CD8-positive, alpha-beta memory T cell (primary cell): Measurements from ENCODE around the gene DTX1. TPM values are rescaled to one million over a fixed set of nuclear protein-coding genes. Genes with fewer than 3 reads are reported as not detected.

Experiments used
- CTCF ChIA-PET: fragments of 350-600 bp; sonication (Branson Sonifier 250); formaldehyde crosslinking; loops from one replicate; lab custom pipeline; 2021; ENCODE audit warnings: antibody characterized with exemption; lab: Charles Lee
- POLR2A ChIA-PET: fragments of 350-600 bp; sonication (Branson Sonifier 250); formaldehyde crosslinking; loops from one replicate; lab custom pipeline; 2021; ENCODE audit warnings: antibody characterized with exemption; lab: Charles Lee
- DNase-seq, 5 donors: peaks; one replicate each; pipeline versions ENCODE4 v3.0.0 to v3.0.0-alpha.2; 2020 to 2022; ENCODE audit warnings: mixed read lengths in 1 of 5
- H3K27ac ChIP-seq: one replicate; pipeline ENCODE4 v1.7.0; 2013; ENCODE audit warnings: low read depth, mild to moderate bottlenecking, low read length, moderate library complexity
- H3K27me3 ChIP-seq: 2 replicates; pipeline ENCODE4 v1.7.0; 2013; ENCODE audit warnings: low read length, mild to moderate bottlenecking; ENCODE audit not compliant: insufficient read depth, poor library complexity, severe bottlenecking
- H3K36me3 ChIP-seq: 2 replicates; pipeline ENCODE4 v1.7.0; 2013; ENCODE audit warnings: mild to moderate bottlenecking, low read length, moderate library complexity; ENCODE audit not compliant: insufficient read depth
- H3K4me1 ChIP-seq: 2 replicates; pipeline ENCODE4 v1.7.0; 2013; ENCODE audit warnings: mild to moderate bottlenecking, low read length, moderate library complexity; ENCODE audit not compliant: insufficient read depth
- H3K4me3 ChIP-seq: 2 replicates; pipeline ENCODE4 v1.7.0; 2013; ENCODE audit warnings: mild to moderate bottlenecking, low read length
- H3K9me3 ChIP-seq: 2 replicates; pipeline ENCODE4 v1.7.0; 2013; ENCODE audit warnings: mild to moderate bottlenecking, low read length
- H3K27ac Mint-ChIP-seq, 8 donors: one replicate each; pipeline ENCODE4 v1.8.0; 2020 to 2021; ENCODE audit warnings: mixed read lengths in 8 of 8, mild to moderate bottlenecking in 6 of 8, inconsistent platforms in 3 of 8, moderate library complexity in 3 of 8
- H3K27me3 Mint-ChIP-seq, 2 donors: one replicate each; pipeline ENCODE4 v1.8.0; 2020 to 2021; ENCODE audit warnings: mixed read lengths in 2 of 2, mild to moderate bottlenecking in 1 of 2, moderate library complexity in 1 of 2
- H3K36me3 Mint-ChIP-seq, 3 donors: one replicate each; pipeline ENCODE4 v1.8.0; 2020 to 2021; ENCODE audit warnings: mixed read lengths in 3 of 3, inconsistent platforms in 1 of 3, mild to moderate bottlenecking in 1 of 3
- H3K4me1 Mint-ChIP-seq, 3 donors: one replicate each; pipeline ENCODE4 v1.8.0; 2020 to 2021; ENCODE audit warnings: mixed read lengths in 3 of 3, inconsistent platforms in 1 of 3, mild to moderate bottlenecking in 1 of 3
- H3K4me3 Mint-ChIP-seq, 7 donors: one replicate each; pipeline ENCODE4 v1.8.0; 2020 to 2021; ENCODE audit warnings: mixed read lengths in 7 of 7, mild to moderate bottlenecking in 6 of 7, moderate library complexity in 4 of 7, inconsistent platforms in 2 of 7
- H3K9me3 Mint-ChIP-seq, 5 donors: one replicate each; pipeline ENCODE4 v1.8.0; 2020 to 2022; ENCODE audit warnings: mixed read lengths in 5 of 5, mild to moderate bottlenecking in 3 of 5, moderate library complexity in 2 of 5, inconsistent platforms in 1 of 5
- polyA plus RNA-seq: library from polyadenylated mRNA; unstranded; fragments of 300-500 nt; fragmentation: Illumina TruSeq; gene quantifications from one replicate; pipeline ENCODE4 v1.2.3, GENCODE V29; 2021
- total RNA-seq, 2 experiments: library from RNA; stranded (reverse); gene quantifications; one replicate each; pipeline ENCODE4 v1.2.3, GENCODE V29; 2021

DTX1 gene
- total and polyA plus RNA-seq, 3 experiments from 2014 or later = 0.98 to 2.2 (median 2.0) TPM

GRCh38 chr12:113062502-113063395 lies 6.2 kb downstream of the DTX1 start:
- no peak overlapping the region for H3K4me3 ChIP-seq

GRCh38 chr12:113063396-113064350 lies 7.1 kb downstream of the DTX1 start:
- no peaks in the 10 kb centered on the region for H3K36me3 Mint-ChIP-seq
- no peak overlapping the region for H3K27ac ChIP-seq
- no peak overlapping the region for H3K4me3 Mint-ChIP-seq
- no peaks in the 10 kb centered on the region for H3K9me3 Mint-ChIP-seq
- H3K36me3 ChIP-seq = no peaks in the 10 kb centered on the region
- H3K27ac Mint-ChIP-seq = peak overlapping the region in 2 of 8 donors; percentile 42 to 54
- peaks cover 1 to 6% (median 5%) of the 10 kb centered on the region in 3 donors for H3K4me1 Mint-ChIP-seq
- H3K9me3 ChIP-seq = no peaks in the 10 kb centered on the region
- H3K4me1 ChIP-seq = peaks cover 20% of the 10 kb centered on the region
- no peak overlapping the region for H3K4me3 ChIP-seq
- H3K27me3 ChIP-seq = no peaks in the 10 kb centered on the region
- DNase-seq = no peak
- CTCF ChIA-PET = interaction anchor here (0.7 to 1.9 kb wide), 6 partner anchors 13 to 109 kb away, joined by 3 to 7 read pairs (median 4); no protein-coding TSS in a partner anchor
- POLR2A ChIA-PET = no interaction called here
- H3K27me3 Mint-ChIP-seq = no peaks in the 10 kb centered on the region

More at GRCh38 chr12:113062502-113063395, 6.2 kb downstream of the DTX1 start:
- no peaks in the 10 kb centered on the region for H3K27me3 Mint-ChIP-seq
- Histone ChIP-seq H3K27me3 (no peaks in the 10 kb centered on the region), H3K36me3 (no peaks in the 10 kb centered on the region), H3K4me1 (peaks cover 28% of the 10 kb centered on the region), H3K27ac (no peak overlapping the region), H3K9me3 (no peaks in the 10 kb centered on the region)
- H3K4me3 Mint-ChIP-seq = no peak overlapping the region
- H3K9me3 Mint-ChIP-seq = no peaks in the 10 kb centered on the region
- peaks cover 3 to 7% (median 6%) of the 10 kb centered on the region in 3 donors for H3K4me1 Mint-ChIP-seq
- no peak for DNase-seq
- ChIA-PET POLR2A (no interaction called here), CTCF (interaction anchor here (0.7 to 1.5 kb wide), 6 partner anchors 9 to 91 kb away, joined by 3 to 5 read pairs (median 3); no protein-coding TSS in a partner anchor)
- no peak overlapping the region for H3K27ac Mint-ChIP-seq
- no peaks in the 10 kb centered on the region for H3K36me3 Mint-ChIP-seq

GRCh38 chr12:113064395-113065125 lies 8.0 kb downstream of the DTX1 start:
- H3K27me3 Mint-ChIP-seq = no peaks in the 10 kb centered on the region
- peaks cover 1 to 9% (median 6%) of the 10 kb centered on the region in 3 donors for H3K4me1 Mint-ChIP-seq
- peak overlapping the region in 4 of 8 donors; percentile 4 to 53 (median 30) for H3K27ac Mint-ChIP-seq
- POLR2A ChIA-PET = no interaction called here
- no peak overlapping the region for H3K27ac ChIP-seq
- H3K36me3 Mint-ChIP-seq = no peaks in the 10 kb centered on the region
- H3K36me3 ChIP-seq = no peaks in the 10 kb centered on the region
- no peak for DNase-seq
- CTCF ChIA-PET = interaction anchor here (1.7 to 2.7 kb wide), 3 partner anchors 14 to 108 kb away, joined by 4 to 11 read pairs (median 7); no protein-coding TSS in a partner anchor
- no peaks in the 10 kb centered on the region for H3K9me3 Mint-ChIP-seq
- no peak overlapping the region for H3K4me3 Mint-ChIP-seq
- H3K9me3 ChIP-seq = no peaks in the 10 kb centered on the region
- no peaks in the 10 kb centered on the region for H3K27me3 ChIP-seq
- peaks cover 16% of the 10 kb centered on the region for H3K4me1 ChIP-seq
- no peak overlapping the region for H3K4me3 ChIP-seq

DNA sequence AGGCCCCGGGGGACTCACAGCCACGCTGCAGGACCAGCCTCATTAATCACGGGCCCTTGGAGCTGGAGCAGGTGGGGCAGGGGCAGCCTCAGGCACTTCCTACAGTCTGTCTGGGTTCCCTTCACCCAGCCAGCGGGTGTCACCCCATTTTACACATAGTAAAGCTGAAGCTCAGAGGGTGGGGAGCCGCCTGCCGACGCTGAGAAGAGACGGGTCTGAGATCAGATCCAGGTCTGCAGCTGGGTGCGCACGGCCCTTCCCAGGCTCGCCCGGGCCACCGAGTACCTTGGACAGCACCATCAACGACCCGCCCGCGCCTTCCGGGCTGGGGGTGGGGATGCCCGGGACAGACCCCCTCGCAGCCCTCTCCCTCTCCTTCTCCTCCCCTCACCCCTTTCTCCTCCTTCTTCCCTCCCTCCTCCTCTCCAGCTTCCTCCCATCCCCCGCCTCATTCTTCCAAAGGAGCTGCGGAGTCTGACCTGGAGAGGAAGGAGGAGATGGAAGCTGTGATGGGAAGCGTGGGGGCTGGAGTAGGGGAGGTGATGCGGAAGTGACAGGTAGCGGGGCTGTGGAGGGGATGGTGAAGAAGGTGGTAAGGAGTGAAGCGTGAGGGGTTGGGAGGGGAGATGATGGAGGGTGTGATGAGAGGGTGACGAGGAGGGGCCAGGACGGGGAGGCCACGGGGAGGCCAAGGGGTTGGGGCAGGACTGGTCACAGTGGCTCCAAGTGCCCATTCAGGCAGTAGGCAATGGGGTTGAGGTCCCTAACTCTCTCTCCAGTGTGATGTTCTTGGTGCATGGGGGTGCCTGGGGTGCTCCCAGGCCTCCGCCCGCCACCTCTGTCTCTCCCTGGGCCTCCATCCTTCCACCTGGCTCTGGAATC lies 8.8 kb downstream of the DTX1 start:
- Mint-ChIP-seq H3K9me3 (no peaks in the 10 kb centered on the region), H3K27me3 (no peaks in the 10 kb centered on the region), H3K4me3 (no peak overlapping the region), H3K4me1 (peaks cover 8 to 17% (median 12%) of the 10 kb centered on the region in 3 donors), H3K36me3 (no peaks in the 10 kb centered on the region), H3K27ac (no peak overlapping the region)
- POLR2A ChIA-PET = no interaction called here
- DNase-seq = no peak
- CTCF ChIA-PET = interaction anchor here (1.7 to 2.7 kb wide), 3 partner anchors 14 to 107 kb away, joined by 4 to 11 read pairs (median 7); no protein-coding TSS in a partner anchor
- Histone ChIP-seq H3K36me3 (no peaks in the 10 kb centered on the region), H3K4me1 (peaks cover 16% of the 10 kb centered on the region), H3K9me3 (no peaks in the 10 kb centered on the region), H3K27me3 (no peaks in the 10 kb centered on the region), H3K4me3 (no peak overlapping the region), H3K27ac (no peak overlapping the region)

DNA sequence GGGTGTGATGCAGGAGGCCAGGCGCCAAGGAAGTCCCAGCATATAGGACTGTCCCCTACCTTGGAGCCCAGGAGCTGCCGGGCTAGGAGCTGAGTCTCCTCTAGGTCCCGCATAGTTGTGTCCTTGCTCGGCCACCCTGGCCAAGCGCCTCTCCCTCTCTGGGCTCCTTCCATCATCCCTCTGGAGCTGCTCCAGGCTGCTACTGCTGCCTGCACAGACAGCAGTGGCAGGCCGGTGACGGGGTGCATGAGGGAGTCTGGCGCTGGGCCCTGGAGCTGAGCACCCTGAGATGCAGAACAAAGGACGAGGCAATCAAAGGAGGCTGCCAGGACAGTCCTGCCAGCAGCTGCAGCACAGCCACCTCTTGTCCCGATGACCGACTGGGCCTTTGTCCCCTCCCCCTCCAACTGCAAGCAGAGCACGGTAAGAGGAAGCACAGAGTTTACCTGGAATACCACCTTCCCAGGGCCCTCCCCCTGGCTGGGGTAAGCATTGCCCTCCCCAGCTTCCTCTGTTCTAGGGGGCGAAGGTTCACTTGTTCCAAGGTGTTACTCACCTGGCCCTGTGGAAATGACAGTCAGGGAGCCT lies 10.4 kb downstream of the DTX1 start:
- no peak for DNase-seq
- POLR2A ChIA-PET = interaction anchor here (0.6 kb wide), 1 partner anchor 275 kb away, joined by 4 read pairs; the partner anchor contains the start of gene RPH3A
- Mint-ChIP-seq H3K4me1 (peaks cover 14 to 27% (median 20%) of the 10 kb centered on the region in 3 donors), H3K36me3 (no peaks in the 10 kb centered on the region), H3K4me3 (no peak overlapping the region), H3K27ac (peak overlapping the region in 4 of 8 donors; percentile 17 to 66 (median 51)), H3K27me3 (no peaks in the 10 kb centered on the region), H3K9me3 (no peaks in the 10 kb centered on the region)
- Histone ChIP-seq H3K36me3 (no peaks in the 10 kb centered on the region), H3K4me3 (no peak overlapping the region), H3K4me1 (peaks cover 15% of the 10 kb centered on the region), H3K9me3 (no peaks in the 10 kb centered on the region), H3K27me3 (no peaks in the 10 kb centered on the region), H3K27ac (no peak overlapping the region)
- CTCF ChIA-PET = interaction anchor here (0.8 to 2.7 kb wide), 3 partner anchors 18 to 23 kb away, joined by 3 to 11 read pairs (median 5); no protein-coding TSS in a partner anchor

DNA sequence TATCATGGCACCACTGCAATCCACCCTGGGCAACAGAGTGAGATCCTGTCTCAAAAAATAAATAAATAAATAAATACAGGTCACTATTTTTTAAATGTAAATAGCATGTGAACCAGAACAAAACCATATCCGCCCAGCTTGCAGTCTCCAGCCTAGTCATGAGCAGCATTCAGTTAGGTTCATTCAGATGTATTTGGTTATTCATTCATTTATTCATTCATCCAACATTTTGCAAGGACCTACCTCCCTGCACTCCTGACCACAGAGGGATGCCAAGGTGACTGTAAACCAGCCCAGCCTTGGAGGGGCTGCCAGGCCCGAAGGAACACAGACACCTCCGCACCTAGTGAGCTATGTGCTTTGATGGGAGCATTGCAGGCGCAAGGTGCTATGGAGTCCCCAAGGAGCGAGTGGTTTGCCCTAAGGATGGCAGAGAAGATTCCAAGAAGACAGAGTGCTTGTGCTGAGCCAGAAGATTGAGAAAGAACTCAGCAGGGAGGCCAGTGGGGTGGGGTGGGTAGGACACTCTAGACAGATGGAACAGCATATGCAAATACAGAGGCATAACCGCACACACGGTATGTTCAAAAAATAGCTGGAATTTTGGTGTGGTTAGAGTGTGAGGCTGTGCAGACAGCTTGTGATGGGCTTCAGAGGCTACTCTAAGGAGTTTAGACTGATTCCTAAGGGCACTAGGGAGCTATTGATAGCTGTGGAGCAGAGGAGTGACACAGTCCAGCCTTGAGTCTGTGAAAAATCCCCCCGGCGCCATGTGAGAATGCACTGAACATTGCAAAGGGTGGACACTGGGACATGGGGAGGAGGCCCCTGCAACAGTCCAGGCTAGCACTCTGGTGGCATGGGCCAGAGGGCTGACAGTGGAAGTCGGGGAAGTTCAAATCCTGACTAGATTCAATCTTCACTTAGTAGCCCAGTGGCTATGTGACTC lies 11.7 kb downstream of the DTX1 start:
- no peaks in the 10 kb centered on the region for H3K27me3 Mint-ChIP-seq
- H3K27ac Mint-ChIP-seq = peak overlapping the region in 4 of 8 donors; percentile 19 to 63 (median 43)
- Histone ChIP-seq H3K9me3 (no peaks in the 10 kb centered on the region), H3K36me3 (no peaks in the 10 kb centered on the region), H3K27ac (no peak overlapping the region), H3K27me3 (no peaks in the 10 kb centered on the region), H3K4me3 (no peak overlapping the region), H3K4me1 (peaks cover 15% of the 10 kb centered on the region)
- CTCF ChIA-PET = interaction anchor here (0.6 to 1.9 kb wide), 2 partner anchors 19 to 85 kb away, joined by 3 to 5 read pairs; no protein-coding TSS in a partner anchor
- peaks cover 14 to 35% (median 26%) of the 10 kb centered on the region in 3 donors for H3K4me1 Mint-ChIP-seq
- DNase-seq = no peak
- POLR2A ChIA-PET = no interaction called here
- no peak overlapping the region for H3K4me3 Mint-ChIP-seq
- no peaks in the 10 kb centered on the region for H3K9me3 Mint-ChIP-seq
- H3K36me3 Mint-ChIP-seq = no peaks in the 10 kb centered on the region
